Measurements from ENCODE around the gene ARHGAP1. TPM values are rescaled to one million over a fixed set of nuclear protein-coding genes. Genes with fewer than 3 reads are reported as not detected.

ARHGAP1 gene
- polyA plus RNA-seq, 3 donors = 31.6 to 59.3 (median 44.1) TPM

GRCh38 chr11:46706886-46707285, 6.5 kb upstream of the ARHGAP1 start:
- Histone ChIP-seq H3K9me3 (replicated peaks in 1 of 2; ENCODE audit: control insufficient read depth in 1 of 2, insufficient read depth in 1 of 2, low read length in 2 of 2) (no peaks in the 10 kb centered on the region), H4K20me1 (ENCODE audit: insufficient read depth, low read length) (peaks cover 32% of the 10 kb centered on the region), H3K4me3 (replicated peaks in 1 of 3; ENCODE audit: low read depth in 2 of 3, low read length in 3 of 3) (no peak overlapping the region), H3K79me2 (ENCODE audit: insufficient read depth, low read length) (peaks cover 30% of the 10 kb centered on the region), H3K4me1 (ENCODE audit: control insufficient read depth in 1 of 2, insufficient read depth in 2 of 2, low read length in 2 of 2) (peaks cover 0 to 11% of the 10 kb centered on the region in 2 donors), H3K9ac (ENCODE audit: insufficient read depth, low read length, poor library complexity, severe bottlenecking) (no peak overlapping the region), H3K36me3 (replicated peaks in 1 of 2; ENCODE audit: control insufficient read depth in 1 of 2, insufficient read depth in 2 of 2, low read length in 2 of 2) (peaks cover 52 to 66% of the 10 kb centered on the region in 2 donors), H2AFZ (ENCODE audit: insufficient read depth, low read depth, low read length, poor library complexity, severe bottlenecking) (no peak overlapping the region), H3K4me2 (replicated peaks; ENCODE audit: extremely low read depth, low read length, poor library complexity, severe bottlenecking) (no peak overlapping the region), H3K27me3 (ENCODE audit: control insufficient read depth in 2 of 2, insufficient read depth in 2 of 2, low read length in 2 of 2) (no peaks in the 10 kb centered on the region), H3K27ac (ENCODE audit: low read depth in 1 of 2, low read length in 2 of 2) (no peak overlapping the region)
- H3K27me3 Mint-ChIP-seq (ENCODE audit: low read depth in 3 of 3) = peaks cover 0 to 2% (median 0%) of the 10 kb centered on the region in 3 donors
- TF ChIP-seq CTCF (IDR thresholded peaks at IDR 0.05) = no peak
- H3K4me3 Mint-ChIP-seq = no peak overlapping the region
- H3K9me3 Mint-ChIP-seq = peaks cover 0 to 5% (median 0%) of the 10 kb centered on the region in 7 donors
- intact Hi-C loops (cut with micrococcal nuclease) = loop anchor here in 1 of 2 donors (10.0 kb wide), 1 partner anchor 468 kb away; the partner anchor contains the start of gene ARFGAP2
- peaks cover 56 to 74% of the 10 kb centered on the region in 2 donors for H3K36me3 Mint-ChIP-seq
- peak overlapping the region in 1 of 7 donors; percentile 30 for H3K27ac Mint-ChIP-seq
- DNase-seq = no peak
- H3K4me1 Mint-ChIP-seq = peaks cover 7% of the 10 kb centered on the region
- 91% methylated on average over 5 of the region's 7 CpGs for WGBS (ENCODE audit: insufficient coverage)

GRCh38 chr11:46705070-46705688, 4.8 kb upstream of the ARHGAP1 start:
- intact Hi-C loops (cut with micrococcal nuclease) = loop anchor here in 1 of 2 donors (10.0 kb wide), 1 partner anchor 470 kb away; the partner anchor contains the start of gene ARFGAP2
- Mint-ChIP-seq H3K27ac (no peak overlapping the region), H3K4me1 (peaks cover 14% of the 10 kb centered on the region), H3K27me3 (ENCODE audit: low read depth in 3 of 3) (peaks cover 0 to 2% (median 0%) of the 10 kb centered on the region in 3 donors), H3K36me3 (peaks cover 56 to 70% of the 10 kb centered on the region in 2 donors), H3K9me3 (peaks cover 0 to 5% (median 0%) of the 10 kb centered on the region in 7 donors), H3K4me3 (no peak overlapping the region)
- no peak overlapping the region for H2AFZ ChIP-seq (ENCODE audit: insufficient read depth, low read depth, low read length, poor library complexity, severe bottlenecking)
- no peaks in the 10 kb centered on the region for H3K27me3 ChIP-seq (ENCODE audit: control insufficient read depth in 2 of 2, insufficient read depth in 2 of 2, low read length in 2 of 2)
- H3K4me1 ChIP-seq (ENCODE audit: control insufficient read depth in 1 of 2, insufficient read depth in 2 of 2, low read length in 2 of 2) = peaks cover 8 to 20% of the 10 kb centered on the region in 2 donors
- peaks cover 45% of the 10 kb centered on the region for H3K79me2 ChIP-seq (ENCODE audit: insufficient read depth, low read length)
- no peak for DNase-seq
- peaks cover 32% of the 10 kb centered on the region for H4K20me1 ChIP-seq (ENCODE audit: insufficient read depth, low read length)
- H3K9ac ChIP-seq (ENCODE audit: insufficient read depth, low read length, poor library complexity, severe bottlenecking) = no peak overlapping the region
- no peak overlapping the region for H3K27ac ChIP-seq (ENCODE audit: low read depth in 1 of 2, low read length in 2 of 2)
- TF ChIP-seq CTCF (IDR thresholded peaks at IDR 0.05) = no peak
- peaks cover 52 to 66% of the 10 kb centered on the region in 2 donors for H3K36me3 ChIP-seq (replicated peaks in 1 of 2; ENCODE audit: control insufficient read depth in 1 of 2, insufficient read depth in 2 of 2, low read length in 2 of 2)
- H3K9me3 ChIP-seq (replicated peaks in 1 of 2; ENCODE audit: control insufficient read depth in 1 of 2, insufficient read depth in 1 of 2, low read length in 2 of 2) = no peaks in the 10 kb centered on the region
- H3K4me3 ChIP-seq (replicated peaks in 1 of 3; ENCODE audit: low read depth in 2 of 3, low read length in 3 of 3) = no peak overlapping the region
- WGBS (ENCODE audit: insufficient coverage) = 96% methylated on average over 25 of the region's 31 CpGs
- no peak overlapping the region for H3K4me2 ChIP-seq (replicated peaks; ENCODE audit: extremely low read depth, low read length, poor library complexity, severe bottlenecking)
